Colonic mucosa (tissue), 4 donors: ENCODE results near the gene KLRC2. TPM values are rescaled to one million over a fixed set of nuclear protein-coding genes. Genes with fewer than 3 reads are reported as not detected.
"Not testable (repeated sequence)": the region's sequence is repeated elsewhere in the genome, so short reads cannot be mapped to it uniquely, and the experiment has no call there.

Experiments
- DNase-seq: peaks from one replicate; pipeline ENCODE4 v3.0.0-alpha.2; 2020
- H3K27ac ChIP-seq: fragments of 200-600 bp; one replicate; pipeline ENCODE4 v1.8.0; 2021
- H3K27me3 ChIP-seq: fragments of 200-600 bp; one replicate; pipeline ENCODE4 v1.8.0; 2021
- H3K36me3 ChIP-seq: fragments of 200-600 bp; one replicate; pipeline ENCODE4 v1.8.0; 2021
- H3K4me1 ChIP-seq: fragments of 200-600 bp; one replicate; pipeline ENCODE4 v1.8.0; 2021; ENCODE audit warnings: mild to moderate bottlenecking
- H3K4me3 ChIP-seq: fragments of 200-600 bp; one replicate; pipeline ENCODE4 v1.8.0; 2021
- H3K9ac ChIP-seq, 2 donors: one replicate each; pipeline ENCODE4 v1.7.0; 2013; ENCODE audit warnings: control low read depth in 2 of 2, low read depth in 2 of 2, low read length in 2 of 2
- H3K9me3 ChIP-seq: fragments of 200-600 bp; one replicate; pipeline ENCODE4 v1.8.0; 2021
- intact Hi-C: fragments of 100-400 bp; cut with DNase I; formaldehyde crosslinking; loops from one replicate; pipeline ENCODE4 v1.14.1; 2022
- total RNA-seq, 2 donors: library from RNA; stranded (reverse); fragmentation: NEBNext Ultra II Directional in 1 of 2; extraction: Animal tissue kit (Norgen Biotek cat#: 25700) in 1 of 2; gene quantifications; one replicate each; pipeline ENCODE4 v1.2.1, GENCODE V29; 2021
- TF ChIP-seq, protein P1 (sequence below): fragments of 200-600 bp; IDR thresholded peaks from one replicate; pipeline ENCODE4 v1.8.0; 2022; ENCODE audit warnings: antibody characterized with exemption, mild to moderate bottlenecking
- donor health status: healthy.
- donor health status: DM: no; HTN: no; CAD: no.
- donor health status: DM: no; HTN: no; CAD: no.

Gene KLRC2
- total RNA-seq, 2 donors from 2014 or later: 0.50 TPM; not detected in 1

DNA sequence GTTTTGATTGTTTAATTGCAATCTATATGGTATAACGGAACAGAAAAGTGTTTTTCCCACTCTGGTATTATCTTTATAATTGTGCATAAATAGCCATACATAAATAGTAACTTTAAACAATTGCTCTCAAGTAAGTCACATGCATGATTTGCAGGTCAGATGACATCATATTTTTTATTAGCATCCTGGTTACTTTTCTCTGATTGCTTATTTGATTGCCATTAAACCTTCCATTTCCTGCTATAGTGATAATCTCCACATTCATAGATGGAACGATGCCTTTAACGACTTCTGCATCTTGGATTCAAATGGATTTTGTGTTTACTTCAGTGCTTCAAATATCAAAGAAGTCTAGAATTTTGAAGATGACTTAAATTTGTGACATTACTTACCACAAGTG, 42.5 kb downstream of the KLRC2 start:
- no peak for DNase-seq
- Histone ChIP-seq H3K9me3 (no peaks in the 10 kb centered on the region), H3K9ac (no peak overlapping the region), H3K4me3 (no peak overlapping the region), H3K4me1 (peaks cover 4% of the 10 kb centered on the region), H3K27me3 (no peaks in the 10 kb centered on the region), H3K36me3 (no peaks in the 10 kb centered on the region), H3K27ac (no peak overlapping the region)
- TF ChIP-seq, protein P1, sequence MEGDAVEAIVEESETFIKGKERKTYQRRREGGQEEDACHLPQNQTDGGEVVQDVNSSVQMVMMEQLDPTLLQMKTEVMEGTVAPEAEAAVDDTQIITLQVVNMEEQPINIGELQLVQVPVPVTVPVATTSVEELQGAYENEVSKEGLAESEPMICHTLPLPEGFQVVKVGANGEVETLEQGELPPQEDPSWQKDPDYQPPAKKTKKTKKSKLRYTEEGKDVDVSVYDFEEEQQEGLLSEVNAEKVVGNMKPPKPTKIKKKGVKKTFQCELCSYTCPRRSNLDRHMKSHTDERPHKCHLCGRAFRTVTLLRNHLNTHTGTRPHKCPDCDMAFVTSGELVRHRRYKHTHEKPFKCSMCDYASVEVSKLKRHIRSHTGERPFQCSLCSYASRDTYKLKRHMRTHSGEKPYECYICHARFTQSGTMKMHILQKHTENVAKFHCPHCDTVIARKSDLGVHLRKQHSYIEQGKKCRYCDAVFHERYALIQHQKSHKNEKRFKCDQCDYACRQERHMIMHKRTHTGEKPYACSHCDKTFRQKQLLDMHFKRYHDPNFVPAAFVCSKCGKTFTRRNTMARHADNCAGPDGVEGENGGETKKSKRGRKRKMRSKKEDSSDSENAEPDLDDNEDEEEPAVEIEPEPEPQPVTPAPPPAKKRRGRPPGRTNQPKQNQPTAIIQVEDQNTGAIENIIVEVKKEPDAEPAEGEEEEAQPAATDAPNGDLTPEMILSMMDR: no peak
- intact Hi-C loops: no loop called here

DNA sequence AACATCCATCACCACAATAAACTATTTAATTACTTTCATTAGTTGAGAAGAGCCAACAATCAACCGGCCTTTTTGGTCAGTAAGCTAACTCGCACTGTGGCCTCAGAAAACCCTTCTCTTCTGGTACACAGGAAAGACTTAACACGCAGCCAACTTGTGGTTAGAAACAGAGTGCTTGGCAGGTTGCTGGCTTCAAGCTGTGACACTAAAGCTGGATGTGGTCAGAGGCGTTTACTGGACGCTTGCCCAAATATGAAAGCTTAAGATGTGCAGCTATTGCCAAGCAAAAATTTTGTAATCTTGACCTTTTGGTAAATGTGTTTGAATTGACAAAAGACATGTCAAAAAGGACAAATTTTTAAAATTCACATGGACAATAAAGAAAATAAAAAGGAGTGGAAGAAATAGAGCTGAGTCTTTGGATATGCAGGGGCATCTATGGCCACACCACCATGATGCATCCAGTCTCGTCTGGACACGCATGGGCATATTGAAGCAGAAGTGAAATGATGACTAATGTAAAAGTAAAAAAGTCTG, 43.3 kb downstream of the KLRC2 start:
- no peak overlapping the region for H3K27ac ChIP-seq
- peaks cover 4% of the 10 kb centered on the region for H3K4me1 ChIP-seq
- no peaks in the 10 kb centered on the region for H3K27me3 ChIP-seq
- no peaks in the 10 kb centered on the region for H3K36me3 ChIP-seq
- H3K9me3 ChIP-seq: no peaks in the 10 kb centered on the region
- H3K4me3 ChIP-seq: no peak overlapping the region
- TF ChIP-seq, protein P1: no peak
- H3K9ac ChIP-seq: no peak overlapping the region
- no peak for DNase-seq
- intact Hi-C loops: no loop called here

DNA sequence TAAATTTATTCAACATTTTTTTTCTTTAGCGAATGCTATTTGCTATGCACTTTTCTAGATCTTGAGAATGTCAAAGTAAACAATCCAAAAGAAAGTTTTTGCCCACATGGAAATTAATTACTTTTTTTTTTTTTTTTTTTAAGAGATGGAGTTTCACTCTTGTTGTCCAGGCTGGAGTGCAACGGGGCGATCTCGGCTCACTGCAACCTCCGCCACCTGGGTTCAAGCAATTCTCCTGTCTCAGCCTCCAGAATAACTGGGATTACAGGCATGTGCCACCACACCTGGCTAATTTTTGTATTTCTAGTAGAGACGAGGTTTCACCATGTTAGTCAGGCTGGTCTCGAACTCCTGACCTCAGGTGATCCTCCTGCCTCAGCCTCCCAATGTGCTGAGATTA, 44.8 kb downstream of the KLRC2 start:
- DNase-seq, intact Hi-C loops: not testable (repeated sequence)

DNA sequence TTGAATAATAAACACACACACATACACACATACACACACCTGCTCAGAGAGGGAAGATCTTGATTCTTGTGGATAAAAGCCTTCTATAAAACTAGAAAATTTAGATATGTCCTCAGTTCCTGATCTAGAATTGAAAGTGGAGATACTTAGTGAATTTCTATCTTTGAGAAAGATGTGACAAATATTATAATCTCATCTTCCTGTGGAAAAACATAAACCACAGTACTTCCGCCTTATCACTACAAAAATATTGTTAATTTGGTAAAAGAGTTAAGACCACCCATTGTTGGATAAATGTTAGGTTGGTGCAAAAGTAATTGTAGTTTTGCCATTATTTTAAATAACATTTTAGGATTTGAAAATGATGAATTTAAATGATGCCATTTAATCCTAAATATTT, 45.9 kb downstream of the KLRC2 start, which contains the start of gene KLRK1:
Gene KLRK1, minus strand, starts transcription at position 138 of the 400 bp plus-strand sequence. CDS start 1,231 bp downstream, outside the sequence.
- no peak for DNase-seq
- Histone ChIP-seq H3K9ac (no peak within 1 kb of the TSS), H3K4me3 (no peak within 1 kb of the TSS), H3K27ac (no peak within 1 kb of the TSS), H3K36me3 (no peaks in the 10 kb centered on the region), H3K9me3 (no peaks in the 10 kb centered on the region), H3K27me3 (no peaks in the 10 kb centered on the region), H3K4me1 (no peaks in the 10 kb centered on the region)
- intact Hi-C loops: no loop called here
- TF ChIP-seq, protein P1: no peak

More for the DNA sequence above, 44.8 kb downstream of the KLRC2 start:
- H3K4me1 ChIP-seq, H3K4me3 ChIP-seq, H3K27me3 ChIP-seq, H3K9ac ChIP-seq, H3K9me3 ChIP-seq, H3K27ac ChIP-seq, H3K36me3 ChIP-seq: not testable (repeated sequence)

DNA sequence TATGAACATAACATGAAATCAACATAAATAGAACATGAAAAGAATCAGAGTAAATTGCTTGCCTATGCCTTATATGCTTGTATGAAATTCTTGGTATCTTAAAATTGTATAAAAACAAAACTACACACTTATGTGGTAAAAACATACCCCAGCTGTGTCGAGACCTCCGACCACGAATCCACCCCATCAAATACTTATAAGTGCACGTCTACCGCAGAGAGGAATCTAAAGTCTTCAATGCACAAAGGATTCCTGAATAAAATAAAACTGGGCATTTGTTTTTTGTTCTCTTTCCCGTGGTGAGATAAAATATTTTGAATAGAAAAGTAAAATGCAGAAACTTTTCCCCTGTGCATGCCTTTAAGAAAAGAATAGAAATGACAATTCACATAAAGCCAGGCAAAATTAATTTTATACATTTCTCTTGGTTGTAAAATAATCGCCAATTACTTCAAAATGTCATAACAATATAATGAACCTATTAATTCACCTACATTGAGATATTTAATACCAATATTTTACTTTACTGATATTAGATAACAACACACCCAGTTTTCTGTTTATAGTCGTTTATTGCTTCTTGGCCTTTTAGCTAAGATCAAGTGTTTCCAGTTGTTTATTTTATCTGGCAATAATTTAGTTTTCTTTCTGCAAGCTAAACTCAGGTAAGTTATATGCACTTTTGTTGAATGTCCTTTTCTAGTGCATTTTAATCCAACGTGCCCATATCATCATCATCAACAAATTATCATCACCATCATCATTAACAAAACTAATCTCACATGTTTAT, 47.0 kb downstream of the KLRC2 start:
- Histone ChIP-seq H3K4me1 (no peaks in the 10 kb centered on the region), H3K9me3 (no peaks in the 10 kb centered on the region), H3K36me3 (no peaks in the 10 kb centered on the region), H3K4me3 (no peak overlapping the region), H3K27me3 (no peaks in the 10 kb centered on the region), H3K27ac (no peak overlapping the region), H3K9ac (no peak overlapping the region)
- DNase-seq: no peak
- intact Hi-C loops: no loop called here
- TF ChIP-seq, protein P1: no peak

DNA sequence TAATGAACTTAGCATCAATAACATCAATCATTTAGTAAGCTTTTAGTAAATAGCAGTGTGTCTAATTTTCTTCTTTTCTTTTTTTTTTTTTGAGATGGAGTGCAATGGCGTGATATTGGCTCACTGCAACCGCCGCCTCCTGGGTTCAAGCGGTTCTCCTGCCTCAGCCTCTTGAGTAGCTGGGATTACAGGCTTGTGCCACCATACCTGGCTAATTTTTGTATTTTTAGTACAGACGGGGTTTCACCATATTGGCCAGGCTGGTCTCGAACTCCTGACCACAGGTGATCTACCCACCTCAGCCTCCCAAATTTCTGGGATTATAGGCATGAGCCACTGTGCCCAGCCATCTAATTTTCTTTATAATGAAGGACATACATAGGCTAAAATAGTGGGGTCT, 48.3 kb downstream of the KLRC2 start:
- H3K4me3 ChIP-seq, DNase-seq: not testable (repeated sequence)

More for the DNA sequence above, 48.3 kb downstream of the KLRC2 start:
- H3K36me3 ChIP-seq, H3K4me1 ChIP-seq, H3K9ac ChIP-seq, H3K27me3 ChIP-seq, intact Hi-C loops, H3K9me3 ChIP-seq, H3K27ac ChIP-seq: not testable (repeated sequence)
